ENCODE measurements around the gene DLGAP1.

- TF ChIP-seq, protein P1, sequence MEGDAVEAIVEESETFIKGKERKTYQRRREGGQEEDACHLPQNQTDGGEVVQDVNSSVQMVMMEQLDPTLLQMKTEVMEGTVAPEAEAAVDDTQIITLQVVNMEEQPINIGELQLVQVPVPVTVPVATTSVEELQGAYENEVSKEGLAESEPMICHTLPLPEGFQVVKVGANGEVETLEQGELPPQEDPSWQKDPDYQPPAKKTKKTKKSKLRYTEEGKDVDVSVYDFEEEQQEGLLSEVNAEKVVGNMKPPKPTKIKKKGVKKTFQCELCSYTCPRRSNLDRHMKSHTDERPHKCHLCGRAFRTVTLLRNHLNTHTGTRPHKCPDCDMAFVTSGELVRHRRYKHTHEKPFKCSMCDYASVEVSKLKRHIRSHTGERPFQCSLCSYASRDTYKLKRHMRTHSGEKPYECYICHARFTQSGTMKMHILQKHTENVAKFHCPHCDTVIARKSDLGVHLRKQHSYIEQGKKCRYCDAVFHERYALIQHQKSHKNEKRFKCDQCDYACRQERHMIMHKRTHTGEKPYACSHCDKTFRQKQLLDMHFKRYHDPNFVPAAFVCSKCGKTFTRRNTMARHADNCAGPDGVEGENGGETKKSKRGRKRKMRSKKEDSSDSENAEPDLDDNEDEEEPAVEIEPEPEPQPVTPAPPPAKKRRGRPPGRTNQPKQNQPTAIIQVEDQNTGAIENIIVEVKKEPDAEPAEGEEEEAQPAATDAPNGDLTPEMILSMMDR (IDR thresholded peaks at IDR 0.05) = no peak
- TF ChIP-seq POLR2A (IDR thresholded peaks at IDR 0.05) = no peak
Measured at GRCh38 chr18:3604235-3604497, 850.9 kb downstream of the DLGAP1 start.

Data from gastroesophageal sphincter (tissue), 3 donors.